Measurements from ENCODE around the gene SECTM1.
"Not testable (repeated sequence)": the region's sequence is repeated elsewhere in the genome, so short reads cannot be mapped to it uniquely, and the experiment has no call there.

SECTM1 gene

DNA sequence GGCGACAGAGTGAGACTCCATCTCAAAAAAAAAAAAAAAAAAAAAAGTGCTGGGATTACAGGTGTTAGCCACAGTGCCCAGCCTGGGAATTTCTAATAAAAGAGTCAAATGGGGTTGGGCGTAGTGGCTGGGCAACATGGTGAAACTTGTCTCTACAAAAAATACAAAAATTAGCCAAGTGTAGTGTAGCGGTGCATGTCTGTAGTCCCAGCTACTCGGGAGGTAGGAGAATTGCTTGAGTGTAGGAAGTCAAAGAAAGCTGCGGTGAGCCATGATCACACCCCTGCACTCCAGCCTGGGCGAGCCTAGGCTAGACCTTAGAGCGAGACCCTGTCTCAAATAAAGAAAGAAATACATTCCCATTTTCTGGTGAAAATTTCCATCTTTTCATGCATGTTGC is 35.6 kb upstream of the SECTM1 start:
- DNase-seq (ENCODE audit: low spot score) = no peak

DNA sequence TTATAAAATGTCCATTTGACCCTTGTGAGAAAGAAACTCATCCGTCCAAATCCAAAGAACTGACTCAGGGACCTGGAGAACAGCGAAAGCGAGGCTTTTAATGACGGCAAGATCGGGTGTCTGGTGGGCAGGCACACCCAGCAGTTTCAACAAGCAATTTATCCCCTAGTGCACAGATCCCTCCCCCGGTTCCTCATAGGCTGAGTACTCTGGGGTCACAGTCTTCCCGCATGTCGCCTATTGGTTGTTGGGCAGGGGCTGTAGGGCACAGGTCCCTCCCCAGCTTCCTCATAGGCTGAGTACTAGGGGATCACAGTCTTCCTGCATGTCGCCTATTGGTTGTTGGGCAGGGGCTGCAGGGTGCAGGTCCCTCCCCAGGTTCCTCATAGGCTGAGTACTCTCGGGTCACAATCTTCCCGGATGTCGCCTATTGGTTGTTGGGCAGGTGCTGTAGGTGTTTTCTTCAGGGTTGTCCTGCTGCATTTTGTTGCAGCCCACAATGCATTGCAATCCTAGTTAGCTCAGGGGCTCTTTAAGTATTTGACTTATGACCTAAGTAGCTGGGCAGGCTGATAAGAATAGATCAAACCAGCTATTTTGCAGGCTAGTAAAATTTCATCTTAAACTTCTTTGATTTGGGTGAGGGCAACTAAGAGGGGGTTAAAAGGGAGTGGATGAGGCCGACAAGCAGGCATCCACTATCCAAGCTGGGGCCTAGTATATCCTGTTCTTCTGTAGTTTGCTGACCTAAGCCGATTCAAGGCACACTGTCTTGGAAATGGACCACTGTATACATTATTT is 34.4 kb upstream of the SECTM1 start:
- DNase-seq (ENCODE audit: low spot score) = no peak

DNA sequence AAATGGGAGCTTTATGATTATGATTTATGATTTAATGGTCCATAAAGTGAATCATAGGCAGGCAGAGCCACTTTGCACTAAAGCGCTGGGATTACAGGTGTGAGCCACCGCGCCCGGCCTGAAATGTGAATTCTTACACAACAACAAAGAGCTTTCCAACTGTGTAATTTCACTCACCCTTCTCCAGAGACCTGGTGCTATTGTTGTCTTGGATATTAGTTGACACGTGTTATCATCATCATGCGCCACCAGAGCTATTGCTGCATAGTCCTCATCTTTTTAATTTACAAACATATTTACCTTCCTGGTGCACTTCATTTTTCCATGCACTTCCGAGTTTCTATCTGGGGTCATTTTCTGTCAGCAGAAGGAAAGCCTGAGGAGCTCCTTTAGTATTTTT is 33.2 kb upstream of the SECTM1 start:
- DNase-seq (ENCODE audit: low spot score) = no peak

DNA sequence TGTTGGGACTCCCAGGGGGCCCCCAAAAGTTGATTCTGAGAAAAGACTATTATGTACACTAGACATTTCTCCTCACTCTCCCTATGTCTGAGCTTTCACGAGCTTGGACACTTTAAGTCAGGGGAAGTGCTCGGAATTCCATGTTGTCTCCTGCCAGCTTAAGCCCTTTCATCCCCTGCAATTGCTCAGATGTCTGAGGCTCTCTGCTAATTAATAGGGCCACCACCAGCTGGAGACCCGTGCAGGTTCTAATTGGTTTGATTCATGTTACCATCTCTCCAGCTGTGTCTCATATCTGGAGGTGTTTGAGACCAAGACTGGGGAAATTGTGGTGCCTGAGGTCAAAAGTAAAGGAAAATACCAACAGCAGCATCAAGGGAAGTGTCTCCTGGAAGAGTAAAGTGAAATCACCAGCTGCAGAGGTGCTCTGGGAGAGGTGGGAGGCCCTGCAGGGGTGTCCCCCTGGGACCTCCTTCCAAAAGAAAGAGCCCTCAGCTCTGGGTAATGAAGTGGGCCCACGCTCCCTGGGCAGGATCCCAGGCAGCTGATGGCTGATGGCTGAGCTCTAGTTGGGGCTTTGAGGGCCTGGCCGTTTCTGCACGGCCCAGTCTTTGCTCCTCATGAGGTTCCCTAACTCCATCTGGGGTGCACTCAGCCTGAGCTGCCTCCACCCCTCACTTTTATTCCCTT is 32.2 kb upstream of the SECTM1 start:
- no peak for DNase-seq (ENCODE audit: low spot score)

DNA sequence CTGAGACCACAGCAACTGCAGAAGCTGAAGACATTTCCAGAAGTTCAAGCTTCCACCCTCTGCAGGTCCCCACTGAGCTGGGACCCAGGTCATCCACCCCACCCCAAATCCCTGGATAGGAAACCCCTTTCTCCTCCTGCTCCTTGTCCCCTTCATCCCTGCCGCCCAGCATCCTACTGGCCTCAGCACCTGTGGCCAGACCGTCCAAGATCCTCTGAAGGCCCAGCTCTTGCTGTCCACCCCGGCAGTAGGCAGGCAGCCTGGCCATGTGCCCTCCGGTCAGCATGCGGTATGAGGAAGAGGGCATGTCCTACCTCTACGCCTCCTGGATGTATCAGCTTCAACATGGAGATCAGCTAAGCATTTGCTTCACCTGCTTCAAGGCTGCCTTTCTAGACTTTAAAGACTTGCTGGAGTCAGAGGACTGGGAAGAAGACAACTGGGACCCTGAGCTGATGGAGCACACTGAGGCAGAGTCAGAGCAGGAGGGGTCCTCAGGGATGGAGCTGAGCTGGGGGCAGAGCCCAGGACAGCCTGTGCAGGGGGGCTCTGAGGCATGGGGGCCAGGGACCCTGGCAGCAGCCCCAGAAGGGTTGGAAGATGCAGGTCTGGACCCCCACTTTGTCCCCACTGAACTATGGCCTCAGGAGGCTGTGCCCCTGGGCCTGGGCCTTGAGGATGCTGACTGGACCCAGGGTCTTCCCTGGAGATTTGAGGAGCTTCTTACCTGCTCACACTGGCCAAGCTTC is 28.5 kb upstream of the SECTM1 start:
- DNase-seq (ENCODE audit: low spot score) = no peak

DNA sequence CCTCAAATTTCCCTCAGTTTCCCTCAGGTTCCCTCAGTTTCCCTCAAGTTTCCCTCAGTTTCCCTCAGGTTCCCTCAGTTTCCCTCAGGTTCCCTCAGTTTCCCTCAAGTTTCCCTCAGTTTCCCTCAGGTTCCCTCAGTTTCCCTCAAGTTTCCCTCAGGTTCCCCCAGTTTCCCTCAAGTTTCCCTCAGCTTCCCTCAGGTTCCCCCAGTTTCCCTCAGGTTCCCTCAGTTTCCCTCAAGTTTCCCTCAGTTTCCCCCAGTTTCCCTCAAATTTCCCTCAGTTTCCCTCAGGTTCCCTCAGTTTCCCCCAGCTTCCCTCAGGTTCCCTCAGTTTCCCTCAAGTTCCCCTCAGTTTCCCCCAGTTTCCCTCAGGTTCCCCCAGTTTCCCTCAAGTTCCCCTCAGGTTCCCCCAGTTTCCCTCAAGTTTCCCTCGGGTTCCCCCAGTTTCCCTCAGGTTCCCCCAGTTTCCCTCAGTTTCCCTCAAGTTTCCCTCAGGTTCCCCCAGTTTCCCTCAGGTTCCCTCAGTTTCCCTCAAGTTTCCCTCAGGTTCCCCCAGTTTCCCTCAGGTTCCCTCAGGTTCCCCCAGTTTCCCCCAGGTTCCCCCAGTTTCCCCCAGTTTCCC is 26.0 kb upstream of the SECTM1 start:
- not testable (repeated sequence) for DNase-seq (ENCODE audit: low spot score)

DNA sequence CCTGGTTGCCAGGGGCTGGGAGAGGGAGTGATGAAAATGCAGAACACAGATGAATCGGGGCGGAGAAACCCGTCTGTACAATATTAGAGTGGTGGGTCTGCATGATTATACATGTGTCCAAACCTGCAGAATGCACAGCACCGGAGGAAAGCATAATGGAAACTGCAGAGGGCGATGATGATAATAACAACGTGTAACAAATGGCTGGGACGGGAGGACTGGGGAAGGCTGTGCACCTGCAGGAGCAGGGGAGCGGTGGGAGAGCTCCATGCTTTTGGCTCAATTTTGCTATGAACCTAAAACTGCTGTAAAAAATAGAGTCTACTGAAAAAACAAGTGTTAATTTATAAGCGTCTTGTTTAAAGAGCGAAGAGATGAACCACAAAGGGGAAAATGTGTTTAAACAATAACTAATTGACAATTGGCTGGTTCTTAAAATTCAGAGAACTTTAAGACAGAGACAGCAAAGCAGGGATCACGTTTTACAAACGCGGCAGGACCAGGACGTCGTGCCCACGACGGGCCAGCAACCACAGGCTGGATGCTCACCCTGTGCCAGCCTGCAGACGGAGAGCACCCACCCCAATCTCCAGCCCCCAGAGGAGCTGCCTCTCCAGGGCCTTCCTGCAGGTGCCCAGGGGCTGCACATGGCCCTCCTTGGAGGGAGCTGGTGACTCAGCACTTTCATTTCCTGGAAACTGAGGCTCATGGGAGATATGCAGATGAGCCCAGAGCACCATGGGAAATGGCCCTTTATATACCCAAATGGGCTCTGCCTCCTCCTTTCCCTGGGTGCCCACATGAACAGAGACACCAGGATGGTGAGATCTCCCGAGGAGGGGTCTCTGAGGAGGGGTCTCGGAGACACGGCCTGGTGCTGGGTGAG is 25.1 kb upstream of the SECTM1 start, which contains the start of gene TEX19:
TEX19 (plus strand) TSS at position 783 of the 886 bp plus-strand sequence. CDS start 2,904 bp downstream, outside the sequence.
- DNase-seq (ENCODE audit: low spot score) = no peak

DNA sequence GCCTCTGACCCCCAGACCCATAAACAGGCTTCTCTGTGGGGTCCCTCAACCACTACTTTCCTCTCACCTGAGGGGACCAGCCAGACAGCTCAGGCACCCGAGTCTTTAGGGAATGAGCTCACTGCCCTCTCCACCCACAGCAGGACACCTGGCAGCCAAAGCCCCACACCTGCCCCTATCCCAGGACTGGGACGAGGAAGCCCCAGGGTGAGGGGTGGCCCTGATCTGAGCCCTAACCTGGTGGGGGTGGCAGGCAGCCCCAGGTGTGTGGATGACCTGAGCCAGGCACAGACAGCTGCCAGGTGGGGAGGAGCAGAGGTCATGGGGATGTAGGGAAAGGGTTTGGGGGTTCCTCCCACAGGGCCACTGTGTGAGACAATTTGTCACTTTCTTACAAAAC is 23.8 kb upstream of the SECTM1 start:
- no peak for DNase-seq (ENCODE audit: low spot score)

DNA sequence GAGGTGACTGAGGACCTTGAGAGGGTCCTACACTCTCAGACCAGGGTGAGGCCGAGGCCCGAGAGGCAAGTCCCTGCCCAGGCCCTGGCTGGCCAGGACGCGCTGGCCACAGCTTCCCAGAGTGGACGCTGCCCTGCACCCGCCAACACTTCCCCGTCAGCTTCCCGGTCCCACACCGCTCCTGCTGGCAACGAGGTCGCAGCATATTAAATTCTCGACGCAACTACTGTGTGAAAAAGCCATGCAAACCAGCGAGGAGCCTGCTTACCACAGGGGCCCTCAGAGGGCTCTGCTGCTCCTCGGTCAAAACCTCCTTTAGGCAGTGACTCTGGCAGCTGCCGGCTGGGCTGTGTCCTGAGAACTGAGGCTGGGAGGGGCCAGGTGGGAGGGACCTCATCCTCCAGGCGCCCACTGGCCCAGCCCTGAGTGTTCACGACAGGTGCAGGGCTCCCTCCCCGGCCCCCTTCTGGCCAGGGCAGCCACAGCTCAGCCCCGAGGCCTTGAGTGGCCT is 23.3 kb upstream of the SECTM1 start:
- no peak for DNase-seq (ENCODE audit: low spot score)

DNA sequence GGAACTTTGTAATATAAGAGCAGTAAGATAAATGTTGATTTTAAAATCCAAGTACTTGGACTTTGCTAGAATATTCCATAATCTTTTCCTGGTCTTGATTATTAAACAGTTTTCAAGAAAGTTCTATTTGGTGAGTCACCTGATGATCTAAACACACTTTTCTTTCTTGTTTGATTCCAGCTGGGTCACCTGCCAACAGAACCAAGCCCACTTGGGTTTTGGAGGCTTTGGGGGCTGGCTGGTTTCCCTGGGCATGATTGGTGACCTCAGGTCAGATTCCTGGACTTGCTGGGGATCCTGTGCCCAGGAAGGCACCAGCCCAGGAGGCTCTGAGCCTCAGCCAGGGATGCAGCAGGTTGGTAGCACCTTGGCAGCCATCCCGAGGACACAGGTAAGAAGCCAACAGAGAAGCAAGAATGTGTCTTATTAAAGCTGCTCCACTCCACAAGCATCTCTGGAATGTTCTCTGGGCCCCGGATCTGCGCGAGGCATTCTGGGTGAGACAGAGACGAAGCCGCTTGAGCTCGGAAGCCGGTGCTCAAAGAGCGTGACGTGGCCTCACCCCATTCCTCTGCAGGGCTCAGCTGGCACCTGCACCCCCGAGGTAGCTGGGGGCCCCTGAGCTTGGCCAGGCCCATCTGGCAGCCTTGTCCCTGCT is 22.3 kb upstream of the SECTM1 start:
- DNase-seq (ENCODE audit: low spot score) = no peak

DNA sequence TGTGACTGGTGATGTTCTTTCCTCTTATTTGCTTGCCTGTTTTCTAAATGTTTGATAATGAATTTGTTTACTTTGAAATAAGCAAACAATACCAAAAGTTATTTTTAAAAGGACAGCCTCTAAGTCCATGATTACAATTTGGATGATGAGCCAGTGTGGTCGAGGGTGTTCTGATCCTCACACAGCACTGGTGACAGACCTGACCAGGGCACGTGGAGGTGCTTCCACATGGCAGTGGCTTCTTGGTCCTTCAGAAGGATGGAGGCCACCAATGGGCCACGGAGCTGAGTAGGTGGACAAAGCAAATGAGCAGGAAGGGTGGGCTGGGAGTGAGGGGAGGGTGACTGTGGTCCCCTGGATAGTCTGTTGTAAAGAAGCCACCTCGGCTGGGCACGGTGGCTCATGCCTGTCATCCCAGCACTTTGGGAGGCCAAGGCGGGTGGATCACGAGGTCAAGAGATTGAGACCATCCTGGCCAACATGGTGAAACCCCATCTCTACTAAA is 21.3 kb upstream of the SECTM1 start:
- no peak for DNase-seq (ENCODE audit: low spot score)

DNA sequence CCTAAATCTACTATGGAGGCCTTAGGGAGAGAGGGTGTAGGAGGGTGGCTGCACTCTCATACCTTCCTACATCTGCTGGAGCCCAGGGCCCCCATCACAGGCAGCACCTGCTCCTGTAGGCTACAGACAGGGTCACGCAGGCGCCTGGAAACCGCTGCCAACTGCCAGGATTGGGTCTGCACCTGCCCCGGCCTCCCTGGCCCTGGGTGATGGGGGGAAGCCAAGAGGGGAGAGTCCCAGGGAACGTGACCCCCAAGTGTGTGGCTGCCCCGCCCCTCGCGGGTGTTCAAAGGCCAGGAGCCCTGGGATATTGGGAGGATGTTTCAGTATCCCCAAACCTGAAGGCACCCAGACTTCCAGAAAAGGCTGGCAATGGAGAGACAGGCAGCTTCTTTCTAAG is 19.9 kb upstream of the SECTM1 start:
- DNase-seq (ENCODE audit: low spot score) = no peak

DNA sequence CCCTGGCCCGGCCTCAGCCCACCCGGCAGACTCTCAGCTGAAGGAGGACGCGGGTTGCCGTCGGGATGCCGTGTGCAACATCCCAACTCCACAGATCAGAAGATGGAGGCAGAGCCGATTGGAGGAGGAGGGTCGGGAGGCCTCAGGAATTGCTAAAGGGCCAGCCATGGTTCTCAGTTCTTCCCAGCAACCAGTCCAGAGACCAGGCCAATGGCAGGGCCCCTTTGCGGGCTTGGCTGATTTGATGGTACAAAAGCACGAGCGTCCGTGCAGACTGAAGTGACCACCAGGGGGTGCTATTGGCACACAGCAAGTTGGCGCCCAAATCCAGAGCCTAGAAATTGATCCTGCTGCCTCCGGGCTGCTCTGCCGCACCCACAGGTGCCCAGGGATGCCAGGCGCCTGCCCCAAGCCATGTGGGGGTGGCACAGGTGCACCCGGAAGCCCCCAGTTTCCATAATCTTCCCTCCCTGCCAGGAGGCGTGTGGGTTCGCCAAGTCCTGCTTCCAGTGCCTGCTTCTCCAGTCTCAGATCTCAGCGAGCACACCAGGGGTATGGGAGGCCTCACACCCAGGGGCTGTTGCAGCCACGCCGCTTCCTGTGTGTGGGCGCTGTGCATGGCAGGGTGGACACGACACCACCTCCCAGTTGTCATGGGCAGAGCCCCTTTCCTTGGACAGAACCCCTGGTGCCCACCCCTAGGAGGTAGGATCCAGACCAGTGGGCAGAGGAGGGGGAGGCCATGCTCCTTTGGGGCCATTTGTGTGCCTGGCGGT is 18.3 kb upstream of the SECTM1 start:
- DNase-seq (ENCODE audit: low spot score) = peak; percentile 74

DNA sequence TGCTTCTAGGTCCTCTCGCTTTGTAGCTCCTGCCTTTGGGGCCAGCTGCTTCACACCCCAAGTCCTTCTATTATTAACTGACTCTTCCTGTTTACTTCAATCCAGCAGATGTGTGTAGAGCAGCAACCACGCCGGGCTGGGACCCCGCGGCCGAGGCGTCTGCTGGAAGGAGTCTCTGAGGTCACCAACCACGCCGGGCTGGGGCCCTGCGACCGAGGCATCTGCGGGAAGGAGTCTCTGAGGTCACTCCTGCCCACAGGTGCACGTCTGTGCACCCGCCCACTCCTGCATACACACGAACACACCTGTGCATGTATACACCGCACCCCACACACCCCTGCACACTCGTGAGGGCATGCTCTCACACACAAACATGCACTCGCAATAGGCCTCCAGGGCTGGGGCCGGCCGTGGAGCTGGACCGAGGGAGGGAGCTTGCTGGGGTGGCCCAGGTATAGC is 17.7 kb upstream of the SECTM1 start:
- no peak for DNase-seq (ENCODE audit: low spot score)

DNA sequence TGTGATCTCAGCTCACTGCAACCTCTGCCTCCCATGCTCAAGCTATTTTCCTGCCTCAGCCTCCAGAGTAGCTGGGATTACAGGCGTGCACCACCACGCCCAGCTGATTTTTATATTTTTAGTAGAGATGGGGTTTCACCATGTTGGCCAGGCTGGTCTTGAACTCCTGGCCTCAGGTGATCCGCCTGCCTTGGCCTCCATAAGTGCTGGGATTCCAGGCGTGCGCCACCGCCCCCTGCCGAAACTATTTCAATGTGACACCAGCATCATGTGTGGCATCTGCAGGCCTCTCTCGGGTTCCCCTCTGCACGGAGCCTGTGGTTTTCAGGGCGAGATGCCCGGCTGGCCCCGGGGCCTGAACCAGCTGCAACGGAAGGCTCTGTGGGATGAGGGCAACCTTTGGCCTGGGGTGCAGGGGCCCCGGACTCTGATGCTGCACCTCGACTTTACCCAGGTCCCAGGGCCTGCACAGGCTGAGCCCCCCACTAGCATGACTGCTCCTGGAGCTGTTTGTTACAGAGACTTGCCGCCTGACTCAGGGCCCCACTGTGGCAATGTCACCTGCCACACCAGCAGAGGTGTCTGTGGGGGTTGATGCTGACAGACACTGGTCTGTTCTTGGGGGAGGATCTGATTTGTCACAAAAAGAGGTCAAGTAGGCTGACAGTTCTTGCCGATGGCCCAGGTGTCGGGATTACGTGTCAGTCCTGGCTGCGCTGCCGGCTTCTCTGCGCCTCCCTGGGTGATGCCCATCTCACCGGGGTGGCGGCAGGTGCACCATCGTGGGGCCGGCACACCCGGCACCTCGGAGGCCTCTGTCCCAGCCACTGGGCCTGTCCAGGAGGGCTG is 16.8 kb upstream of the SECTM1 start:
- no peak for DNase-seq (ENCODE audit: low spot score)

DNA sequence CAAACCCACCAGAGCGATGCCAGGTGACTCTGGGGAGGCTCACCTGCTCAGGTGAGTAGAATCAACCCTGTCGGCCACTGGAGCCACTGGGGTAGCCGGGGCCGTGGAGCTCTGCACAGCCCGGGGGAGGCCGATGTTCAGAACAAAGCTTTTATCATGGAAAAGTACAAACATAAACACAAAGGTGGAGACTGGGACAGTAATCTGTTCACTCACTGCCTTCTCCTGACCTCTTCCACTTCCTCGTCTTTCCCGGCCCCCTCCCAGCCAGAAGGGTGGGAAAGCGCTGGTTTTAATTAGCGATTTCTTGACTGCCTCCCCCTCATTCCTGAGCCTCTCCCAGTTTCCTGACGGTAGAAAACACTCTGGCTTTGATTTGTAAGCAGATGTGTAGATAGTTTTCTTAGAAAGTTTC is 15.7 kb upstream of the SECTM1 start:
- DNase-seq (ENCODE audit: low spot score) = no peak

DNA sequence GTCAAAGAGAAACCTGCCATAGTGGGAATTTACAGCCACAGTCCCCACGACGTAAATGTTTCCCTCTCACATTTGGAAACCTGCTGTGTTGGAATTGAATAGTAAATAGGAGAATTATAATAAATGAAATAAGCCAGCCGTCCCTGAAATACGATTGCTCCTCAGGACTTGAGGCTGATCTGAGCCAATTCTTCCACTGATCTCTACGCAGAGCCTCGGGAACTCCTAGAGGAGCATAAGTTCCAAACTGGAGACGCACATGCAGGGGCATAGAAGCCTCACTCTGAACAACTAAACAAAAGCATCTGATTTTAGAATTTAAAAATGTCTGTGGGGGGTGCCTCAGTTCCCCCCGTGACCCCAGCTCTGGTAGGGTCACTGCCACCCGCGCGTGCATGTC is 15.3 kb upstream of the SECTM1 start:
- no peak for DNase-seq (ENCODE audit: low spot score)

DNA sequence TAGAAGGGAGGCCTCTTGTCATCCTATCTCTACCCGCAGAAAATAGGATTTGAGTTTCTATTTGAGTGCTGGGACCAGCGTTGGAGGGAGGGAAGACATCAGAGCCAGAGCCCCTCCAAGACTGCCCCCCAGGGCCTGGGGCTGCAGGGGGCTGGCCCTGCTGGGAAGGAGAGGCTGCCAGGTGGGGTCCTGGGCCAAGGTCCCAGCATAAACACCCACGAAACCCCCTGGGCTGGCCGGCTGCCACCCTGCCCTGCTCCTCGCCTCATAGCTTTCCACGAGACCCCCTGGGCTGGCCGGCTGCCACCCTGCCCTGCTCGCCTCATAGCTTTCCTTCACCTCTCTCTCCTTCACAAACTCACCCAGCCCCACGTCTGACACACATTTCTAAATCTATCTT is 14.9 kb upstream of the SECTM1 start:
- DNase-seq (ENCODE audit: low spot score) = no peak
